Measurements from ENCODE around the gene PEX5.

The PEX5 gene

DNA sequence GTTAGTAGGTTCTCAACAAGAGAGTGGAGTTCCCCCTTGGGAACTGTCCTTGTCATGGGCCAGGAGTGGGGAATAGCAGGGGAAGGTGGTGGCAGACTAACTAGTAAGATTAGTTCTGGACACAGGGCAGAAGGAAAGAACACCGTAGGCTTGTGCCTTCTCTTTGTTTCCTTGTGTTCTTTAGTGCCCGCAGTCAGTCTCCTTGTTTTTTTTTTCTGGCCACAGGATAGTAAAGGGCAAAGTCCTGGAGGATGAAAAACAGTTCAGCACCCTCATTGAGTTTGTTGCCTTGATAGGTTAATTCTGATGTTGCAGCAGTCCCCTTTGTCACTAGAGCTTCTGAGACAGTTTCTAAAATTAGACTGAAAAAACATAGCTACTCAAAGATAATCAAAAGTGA is 8.4 kb downstream of the PEX5 start:
- H3K36me3 ChIP-seq = peaks cover 47% of the 10 kb centered on the region
- peaks cover 5% of the 10 kb centered on the region for H3K4me1 ChIP-seq
- H3K27me3 ChIP-seq = no peaks in the 10 kb centered on the region
- TF ChIP-seq, protein P1, sequence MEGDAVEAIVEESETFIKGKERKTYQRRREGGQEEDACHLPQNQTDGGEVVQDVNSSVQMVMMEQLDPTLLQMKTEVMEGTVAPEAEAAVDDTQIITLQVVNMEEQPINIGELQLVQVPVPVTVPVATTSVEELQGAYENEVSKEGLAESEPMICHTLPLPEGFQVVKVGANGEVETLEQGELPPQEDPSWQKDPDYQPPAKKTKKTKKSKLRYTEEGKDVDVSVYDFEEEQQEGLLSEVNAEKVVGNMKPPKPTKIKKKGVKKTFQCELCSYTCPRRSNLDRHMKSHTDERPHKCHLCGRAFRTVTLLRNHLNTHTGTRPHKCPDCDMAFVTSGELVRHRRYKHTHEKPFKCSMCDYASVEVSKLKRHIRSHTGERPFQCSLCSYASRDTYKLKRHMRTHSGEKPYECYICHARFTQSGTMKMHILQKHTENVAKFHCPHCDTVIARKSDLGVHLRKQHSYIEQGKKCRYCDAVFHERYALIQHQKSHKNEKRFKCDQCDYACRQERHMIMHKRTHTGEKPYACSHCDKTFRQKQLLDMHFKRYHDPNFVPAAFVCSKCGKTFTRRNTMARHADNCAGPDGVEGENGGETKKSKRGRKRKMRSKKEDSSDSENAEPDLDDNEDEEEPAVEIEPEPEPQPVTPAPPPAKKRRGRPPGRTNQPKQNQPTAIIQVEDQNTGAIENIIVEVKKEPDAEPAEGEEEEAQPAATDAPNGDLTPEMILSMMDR (IDR thresholded peaks at IDR 0.05; ENCODE audit: low read depth, low read length) = no peak
- H3K9me3 ChIP-seq = no peaks in the 10 kb centered on the region
- H3K4me3 ChIP-seq (ENCODE audit: low read depth, low read length) = no peak overlapping the region
- no peak for DNase-seq

DNA sequence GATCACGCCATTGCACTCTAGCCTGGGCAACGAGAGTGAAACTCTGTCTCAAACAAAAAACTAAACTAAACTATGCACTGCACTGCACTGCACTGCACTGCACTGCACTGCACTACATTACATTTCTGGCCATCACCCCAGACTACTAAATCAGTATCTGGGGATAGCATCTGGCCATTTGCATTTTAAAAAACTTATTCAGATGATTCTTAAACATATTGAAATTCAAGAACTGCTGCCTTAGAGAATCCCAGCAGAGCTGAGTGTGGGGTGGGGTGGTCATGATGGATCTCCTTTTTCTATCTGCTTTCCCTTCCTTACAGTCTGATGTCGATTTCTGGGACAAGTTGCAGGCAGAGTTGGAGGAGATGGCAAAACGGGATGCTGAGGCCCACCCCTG is 13.6 kb downstream of the PEX5 start:
- no peaks in the 10 kb centered on the region for H3K27me3 ChIP-seq
- TF ChIP-seq, protein P1 (IDR thresholded peaks at IDR 0.05; ENCODE audit: low read depth, low read length) = no peak
- H3K36me3 ChIP-seq = peaks cover 53% of the 10 kb centered on the region
- H3K4me1 ChIP-seq = no peaks in the 10 kb centered on the region
- H3K4me3 ChIP-seq (ENCODE audit: low read depth, low read length) = no peak overlapping the region
- no peak for DNase-seq
- H3K9me3 ChIP-seq = no peaks in the 10 kb centered on the region

DNA sequence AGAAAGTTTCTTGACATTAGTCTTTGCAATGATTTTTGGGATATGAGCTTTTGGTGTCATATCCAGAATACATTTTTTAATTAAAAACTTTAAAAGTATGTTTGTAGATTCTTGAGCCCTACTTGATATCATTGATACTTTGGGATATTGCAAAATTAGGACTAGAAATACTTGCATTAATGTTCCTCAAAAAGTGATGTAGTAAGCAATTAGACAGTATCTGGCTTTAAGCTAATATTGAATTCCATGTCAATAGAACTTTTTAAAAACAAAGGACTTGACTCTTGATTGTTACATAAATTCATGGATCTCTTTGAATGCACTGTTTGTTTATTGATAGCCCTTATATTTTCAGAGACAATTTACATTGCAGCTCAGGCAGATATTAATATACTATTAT is 15.6 kb downstream of the PEX5 start:
- Histone ChIP-seq H3K27me3 (no peaks in the 10 kb centered on the region), H3K36me3 (peaks cover 65% of the 10 kb centered on the region), H3K4me3 (ENCODE audit: low read depth, low read length) (no peak overlapping the region), H3K4me1 (no peaks in the 10 kb centered on the region), H3K9me3 (no peaks in the 10 kb centered on the region)
- no peak for DNase-seq
- TF ChIP-seq, protein P1 (IDR thresholded peaks at IDR 0.05; ENCODE audit: low read depth, low read length) = no peak

DNA sequence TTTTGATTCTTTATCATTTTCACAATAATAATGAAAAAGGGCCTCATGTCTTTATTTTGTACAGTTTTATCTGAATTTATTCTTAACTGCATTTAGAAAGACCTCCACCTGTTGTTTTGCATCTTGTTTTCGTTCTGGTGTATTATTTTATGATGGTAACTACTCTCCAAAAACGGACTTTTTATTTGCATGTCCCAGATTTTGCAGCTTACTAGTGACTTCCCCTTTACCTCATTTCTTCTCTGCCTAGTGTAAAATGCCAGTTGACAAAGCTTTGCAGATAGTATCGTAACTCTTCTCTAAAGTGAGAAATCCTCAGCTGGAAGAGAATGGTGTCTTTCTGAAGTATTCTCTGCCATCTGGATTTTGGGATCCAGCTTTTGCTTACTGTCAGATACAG is 17.2 kb downstream of the PEX5 start:
- H3K4me1 ChIP-seq = no peaks in the 10 kb centered on the region
- TF ChIP-seq, protein P1 (IDR thresholded peaks at IDR 0.05; ENCODE audit: low read depth, low read length) = no peak
- no peaks in the 10 kb centered on the region for H3K9me3 ChIP-seq
- no peaks in the 10 kb centered on the region for H3K27me3 ChIP-seq
- H3K4me3 ChIP-seq (ENCODE audit: low read depth, low read length) = no peak overlapping the region
- DNase-seq = no peak
- H3K36me3 ChIP-seq = peaks cover 74% of the 10 kb centered on the region

DNA sequence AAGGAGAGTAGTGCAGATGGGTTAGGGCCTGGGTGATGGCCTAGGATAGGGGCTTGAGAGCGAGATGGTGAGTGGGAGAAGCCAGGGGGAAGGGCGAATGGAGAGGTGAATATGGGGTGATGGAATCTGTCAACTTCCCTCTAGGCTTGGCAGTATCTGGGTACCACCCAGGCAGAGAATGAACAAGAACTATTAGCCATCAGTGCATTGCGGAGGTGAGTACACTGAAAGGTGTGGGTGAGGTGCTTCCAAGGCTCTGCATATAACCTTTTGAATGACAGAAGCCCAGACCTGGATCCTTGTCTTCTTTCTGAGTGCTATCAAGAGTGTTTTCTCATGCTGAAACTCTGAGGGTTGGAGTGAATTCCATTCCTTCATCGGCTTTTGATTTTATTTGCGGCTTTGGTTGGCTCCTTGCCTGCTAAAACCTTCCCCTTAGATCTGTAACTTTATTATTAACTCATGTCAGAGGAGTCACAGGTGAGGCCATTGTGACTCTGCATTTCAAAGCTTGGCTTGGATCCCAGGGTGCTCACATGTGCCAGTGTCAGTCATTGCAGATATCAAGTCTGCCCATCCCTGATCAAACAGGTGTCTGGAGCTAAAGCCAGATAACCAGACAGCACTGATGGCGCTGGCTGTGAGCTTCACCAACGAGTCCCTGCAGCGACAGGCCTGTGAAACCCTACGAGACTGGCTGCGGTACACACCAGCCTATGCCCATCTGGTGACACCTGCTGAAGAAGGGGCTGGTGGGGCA is 18.6 kb downstream of the PEX5 start:
- Histone ChIP-seq H3K36me3 (peaks cover 65% of the 10 kb centered on the region), H3K4me3 (ENCODE audit: low read depth, low read length) (no peak overlapping the region), H3K27me3 (no peaks in the 10 kb centered on the region), H3K4me1 (no peaks in the 10 kb centered on the region), H3K9me3 (no peaks in the 10 kb centered on the region)
- no peak for DNase-seq
- TF ChIP-seq, protein P1 (IDR thresholded peaks at IDR 0.05; ENCODE audit: low read depth, low read length) = no peak

DNA sequence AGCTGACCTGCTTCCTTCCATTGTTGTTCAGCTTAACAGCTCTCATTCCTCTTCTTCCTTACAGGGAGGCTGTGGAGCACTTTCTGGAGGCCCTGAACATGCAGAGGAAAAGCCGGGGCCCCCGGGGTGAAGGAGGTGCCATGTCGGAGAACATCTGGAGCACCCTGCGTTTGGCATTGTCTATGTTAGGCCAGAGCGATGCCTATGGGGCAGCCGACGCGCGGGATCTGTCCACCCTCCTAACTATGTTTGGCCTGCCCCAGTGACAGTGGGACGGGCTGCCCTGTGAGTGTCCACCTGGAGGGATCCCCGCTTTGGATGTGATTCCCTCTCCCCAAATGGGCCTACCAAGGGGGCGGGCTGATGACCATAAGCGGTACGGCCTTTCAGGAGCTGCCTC is 20.5 kb downstream of the PEX5 start:
- Histone ChIP-seq H3K9me3 (no peaks in the 10 kb centered on the region), H3K4me1 (no peaks in the 10 kb centered on the region), H3K4me3 (ENCODE audit: low read depth, low read length) (no peak overlapping the region), H3K36me3 (peaks cover 53% of the 10 kb centered on the region), H3K27me3 (no peaks in the 10 kb centered on the region)
- TF ChIP-seq, protein P1 (IDR thresholded peaks at IDR 0.05; ENCODE audit: low read depth, low read length) = no peak
- DNase-seq = no peak

Data from BE2C (cell line).